Measurements from ENCODE around the gene LOXHD1.

Gene LOXHD1

GRCh38 chr18:46668694-46669093, 11.7 kb upstream of the LOXHD1 start:
- DNase-seq (ENCODE audit: low read depth): no peak
- TF ChIP-seq MYC (IDR thresholded peaks at IDR 0.05; ENCODE audit: low read depth, low read length) (no peak), POLR2A (IDR thresholded peaks at IDR 0.05; ENCODE audit: extremely low read depth, insufficient read length) (no peak), CTCF (IDR thresholded peaks at IDR 0.05; ENCODE audit: low read depth, low read length) (no peak), MAX (IDR thresholded peaks at IDR 0.05; ENCODE audit: low read depth, low read length) (no peak)
- no peak overlapping the region for H3K4me3 ChIP-seq (ENCODE audit: low read depth, low read length)

GRCh38 chr18:46668135-46668534, 11.1 kb upstream of the LOXHD1 start:
- TF ChIP-seq MYC (IDR thresholded peaks at IDR 0.05; ENCODE audit: low read depth, low read length) (no peak), POLR2A (IDR thresholded peaks at IDR 0.05; ENCODE audit: extremely low read depth, insufficient read length) (no peak), MAX (IDR thresholded peaks at IDR 0.05; ENCODE audit: low read depth, low read length) (no peak), CTCF (IDR thresholded peaks at IDR 0.05; ENCODE audit: low read depth, low read length) (no peak)
- no peak for DNase-seq (ENCODE audit: low read depth)
- no peak overlapping the region for H3K4me3 ChIP-seq (ENCODE audit: low read depth, low read length)

- TF ChIP-seq CTCF (IDR thresholded peaks at IDR 0.05; ENCODE audit: low read depth, low read length) (no peak), MAX (IDR thresholded peaks at IDR 0.05; ENCODE audit: low read depth, low read length) (no peak), POLR2A (IDR thresholded peaks at IDR 0.05; ENCODE audit: extremely low read depth, insufficient read length) (no peak), MYC (IDR thresholded peaks at IDR 0.05; ENCODE audit: low read depth, low read length) (no peak)
- H3K4me3 ChIP-seq (ENCODE audit: low read depth, low read length): no peak overlapping the region
- DNase-seq (ENCODE audit: low read depth): no peak
These were observed 6.5 kb upstream of the LOXHD1 start for GRCh38 chr18:46663539-46663938.

GRCh38 chr18:46660957-46661749, 4.1 kb upstream of the LOXHD1 start:
- TF ChIP-seq CTCF (IDR thresholded peaks at IDR 0.05; ENCODE audit: low read depth, low read length): no peak
- TF ChIP-seq POLR2A (IDR thresholded peaks at IDR 0.05; ENCODE audit: extremely low read depth, insufficient read length): no peak
- DNase-seq (ENCODE audit: low read depth): no peak

GRCh38 chr18:46659484-46659883, 2.5 kb upstream of the LOXHD1 start:
- no peak overlapping the region for H3K4me3 ChIP-seq (ENCODE audit: low read depth, low read length)
- no peak for DNase-seq (ENCODE audit: low read depth)
- TF ChIP-seq POLR2A (IDR thresholded peaks at IDR 0.05; ENCODE audit: extremely low read depth, insufficient read length) (no peak), MAX (IDR thresholded peaks at IDR 0.05; ENCODE audit: low read depth, low read length) (no peak), CTCF (IDR thresholded peaks at IDR 0.05; ENCODE audit: low read depth, low read length) (no peak), MYC (IDR thresholded peaks at IDR 0.05; ENCODE audit: low read depth, low read length) (no peak)

More at GRCh38 chr18:46660957-46661749, 4.1 kb upstream of the LOXHD1 start:
- no peak overlapping the region for H3K4me3 ChIP-seq (ENCODE audit: low read depth, low read length)
